Peyer's patch (tissue), 4 donors: ENCODE results near the gene SDHAF1. TPM values are rescaled to one million over a fixed set of nuclear protein-coding genes. Genes with fewer than 3 reads are reported as not detected.
A peak's percentile ranks its signal among the peaks of the same experiment; 100 is the strongest.

Source experiments
- DNase-seq, 3 donors: peaks; one replicate each; pipeline ENCODE4 v3.0.0-alpha.2; 2017 to 2019
- H3K27ac ChIP-seq, 4 donors: fragments of 200-600 bp; sonication (generic); one replicate each; pipeline ENCODE4 v1.5.1; 2016 to 2019
- H3K27me3 ChIP-seq, 2 donors: fragments of 200-600 bp; sonication (generic); one replicate each; pipeline ENCODE4 v1.5.1; 2019
- H3K36me3 ChIP-seq, 3 donors: fragments of 200-600 bp; sonication (generic); one replicate each; pipeline ENCODE4 v1.5.1; 2016 to 2019
- H3K4me1 ChIP-seq, 4 donors: fragments of 200-600 bp; sonication (generic); one replicate each; pipeline ENCODE4 v1.5.1; 2016 to 2019
- H3K4me3 ChIP-seq, 4 donors: fragments of 200-600 bp; sonication (generic); 1 replicate in 3 of 4; 2 replicates in 1 of 4; pipeline ENCODE4 v1.5.1; 2016 to 2019; ENCODE audit warnings: mild to moderate bottlenecking in 1 of 4
- H3K9me3 ChIP-seq, 4 donors: fragments of 200-600 bp; sonication (generic); one replicate each; pipeline ENCODE4 v1.5.1; 2016 to 2019; ENCODE audit warnings: mild to moderate bottlenecking in 1 of 4
- CTCF ChIP-seq, 6 experiments: fragments of 450-650 bp in 4 of 6; fragments of 200-600 bp in 2 of 6; sonication (generic) in 1 of 6; IDR thresholded peaks; one replicate each; pipeline ENCODE4 v1.5.1; 2017 to 2019; ENCODE audit warnings: antibody characterized with exemption in 6 of 6, mild to moderate bottlenecking in 3 of 6, moderate library complexity in 1 of 6
- POLR2A ChIP-seq, 2 donors: fragments of 450-650 bp; IDR thresholded peaks; one replicate each; pipeline ENCODE4 v1.5.1; 2017; ENCODE audit warnings: antibody characterized with exemption in 2 of 2, mild to moderate bottlenecking in 2 of 2, moderate library complexity in 2 of 2
- total RNA-seq, 4 donors: library from RNA; depleted of rRNA; stranded (reverse); fragments of >200 nt; gene quantifications; one replicate each; pipeline ENCODE4 v1.1.0, GENCODE V29; 2016

SDHAF1 gene
- total RNA-seq, 4 donors from 2014 or later = 15.7 to 48.0 (median 39.1) TPM

GRCh38 chr19:36008336-36008978 is 13.5 kb downstream of the SDHAF1 start, which contains the start of gene SYNE4:
TSS of gene SYNE4 (minus strand) at chr19:36008813. CDS start at chr19:36008681, 132 bp downstream.
- H3K4me3 ChIP-seq = peak within 1 kb of the TSS; percentile 25 to 55 (median 42)
- TF ChIP-seq POLR2A (IDR thresholded peaks at IDR 0.05) (peak in 1 of 2 donors; percentile 31), CTCF (IDR thresholded peaks at IDR 0.05) (no peak)
- H3K4me1 ChIP-seq = peaks cover 0 to 19% (median 2%) of the 10 kb centered on the region in 4 donors
- DNase-seq = peak in 2 of 3 donors; percentile 67 to 70
- H3K36me3 ChIP-seq = no peaks in the 10 kb centered on the region
- peak within 1 kb of the TSS; percentile 4 to 54 (median 48) for H3K27ac ChIP-seq
- H3K9me3 ChIP-seq = no peaks in the 10 kb centered on the region
- no peaks in the 10 kb centered on the region for H3K27me3 ChIP-seq

GRCh38 chr19:36009220-36009619 is 14.2 kb downstream of the SDHAF1 start:
- Histone ChIP-seq H3K27me3 (no peaks in the 10 kb centered on the region), H3K4me3 (peak overlapping the region; percentile 25 to 55 (median 42)), H3K9me3 (no peaks in the 10 kb centered on the region), H3K4me1 (peaks cover 0 to 23% (median 2%) of the 10 kb centered on the region in 4 donors), H3K27ac (peak overlapping the region; percentile 4 to 54 (median 48)), H3K36me3 (no peaks in the 10 kb centered on the region)
- TF ChIP-seq POLR2A (IDR thresholded peaks at IDR 0.05) (peak in 1 of 2 donors; percentile 26), CTCF (IDR thresholded peaks at IDR 0.05) (peak in 1 of 6 experiments; percentile 3)
- peak; percentile 34 to 80 (median 70) for DNase-seq

GRCh38 chr19:36009633-36010379 is 14.8 kb downstream of the SDHAF1 start:
- TF ChIP-seq CTCF (IDR thresholded peaks at IDR 0.05) (no peak), POLR2A (IDR thresholded peaks at IDR 0.05) (no peak)
- no peaks in the 10 kb centered on the region for H3K27me3 ChIP-seq
- no peaks in the 10 kb centered on the region for H3K9me3 ChIP-seq
- peak overlapping the region; percentile 25 to 55 (median 42) for H3K4me3 ChIP-seq
- peak overlapping the region; percentile 4 to 54 (median 48) for H3K27ac ChIP-seq
- H3K4me1 ChIP-seq = peaks cover 0 to 23% (median 6%) of the 10 kb centered on the region in 4 donors
- DNase-seq = no peak
- H3K36me3 ChIP-seq = no peaks in the 10 kb centered on the region

GRCh38 chr19:36010402-36010801 is 15.4 kb downstream of the SDHAF1 start:
- TF ChIP-seq CTCF (IDR thresholded peaks at IDR 0.05) (no peak), POLR2A (IDR thresholded peaks at IDR 0.05) (no peak)
- no peaks in the 10 kb centered on the region for H3K27me3 ChIP-seq
- H3K4me1 ChIP-seq = peaks cover 0 to 23% (median 9%) of the 10 kb centered on the region in 4 donors
- no peak overlapping the region for H3K27ac ChIP-seq
- H3K9me3 ChIP-seq = no peaks in the 10 kb centered on the region
- DNase-seq = no peak
- no peaks in the 10 kb centered on the region for H3K36me3 ChIP-seq
- H3K4me3 ChIP-seq = no peak overlapping the region

- Histone ChIP-seq H3K36me3 (peaks cover 0 to 9% (median 0%) of the 10 kb centered on the region in 3 donors), H3K9me3 (no peaks in the 10 kb centered on the region), H3K4me1 (peaks cover 0 to 23% (median 9%) of the 10 kb centered on the region in 4 donors), H3K27me3 (no peaks in the 10 kb centered on the region), H3K4me3 (peak overlapping the region; percentile 65 to 89 (median 87)), H3K27ac (peak overlapping the region; percentile 80 to 91 (median 82))
- no peak for TF ChIP-seq POLR2A (IDR thresholded peaks at IDR 0.05)
- no peak for TF ChIP-seq CTCF (IDR thresholded peaks at IDR 0.05)
- no peak for DNase-seq
These were observed 18.5 kb downstream of the SDHAF1 start for GRCh38 chr19:36013280-36014011.
